ENCODE data around the gene ATP2B1. TPM values are rescaled to one million over a fixed set of nuclear protein-coding genes. Genes with fewer than 3 reads are reported as not detected.

ATP2B1 gene
- polyA plus RNA-seq, 1 donor: 95.6 TPM

- Histone ChIP-seq H3K4me1 (ENCODE audit: control insufficient read depth, insufficient read depth, low read length) (no peaks in the 10 kb centered on the region), H3K27ac (ENCODE audit: low read length) (no peak overlapping the region), H3K9me3 (ENCODE audit: control insufficient read depth, low read depth, low read length) (no peaks in the 10 kb centered on the region), H3K36me3 (ENCODE audit: control insufficient read depth, insufficient read depth, low read length) (no peaks in the 10 kb centered on the region), H3K27me3 (ENCODE audit: control insufficient read depth, insufficient read depth, low read length) (no peaks in the 10 kb centered on the region), H3K4me3 (ENCODE audit: low read length) (no peak overlapping the region)
- 100% methylated on average over 1 of the region's 2 CpGs for WGBS (ENCODE audit: insufficient coverage, low lambda C conversion rate)
- no peak for DNase-seq
These were observed 9.3 kb upstream of the ATP2B1 start for GRCh38 chr12:89717759-89718523.

- Histone ChIP-seq H3K27ac (ENCODE audit: low read length) (no peak overlapping the region), H3K27me3 (ENCODE audit: control insufficient read depth, insufficient read depth, low read length) (no peaks in the 10 kb centered on the region), H3K36me3 (ENCODE audit: control insufficient read depth, insufficient read depth, low read length) (no peaks in the 10 kb centered on the region), H3K4me3 (ENCODE audit: low read length) (no peak overlapping the region), H3K9me3 (ENCODE audit: control insufficient read depth, low read depth, low read length) (no peaks in the 10 kb centered on the region), H3K4me1 (ENCODE audit: control insufficient read depth, insufficient read depth, low read length) (no peaks in the 10 kb centered on the region)
- 100% methylated on average over 3 of the region's 3 CpGs for WGBS (ENCODE audit: insufficient coverage, low lambda C conversion rate)
- DNase-seq: no peak
These were observed 4.1 kb upstream of the ATP2B1 start for GRCh38 chr12:89712706-89713105.

GRCh38 chr12:89710873-89711750 lies 2.5 kb upstream of the ATP2B1 start:
- H3K27me3 ChIP-seq (ENCODE audit: control insufficient read depth, insufficient read depth, low read length): no peaks in the 10 kb centered on the region
- WGBS (ENCODE audit: insufficient coverage, low lambda C conversion rate): 84% methylated on average over 7 of the region's 7 CpGs
- no peaks in the 10 kb centered on the region for H3K4me1 ChIP-seq (ENCODE audit: control insufficient read depth, insufficient read depth, low read length)
- no peak overlapping the region for H3K27ac ChIP-seq (ENCODE audit: low read length)
- DNase-seq: no peak
- no peaks in the 10 kb centered on the region for H3K36me3 ChIP-seq (ENCODE audit: control insufficient read depth, insufficient read depth, low read length)
- H3K9me3 ChIP-seq (ENCODE audit: control insufficient read depth, low read depth, low read length): no peaks in the 10 kb centered on the region
- H3K4me3 ChIP-seq (ENCODE audit: low read length): peak overlapping the region; percentile 99

GRCh38 chr12:89709995-89710872 lies 1.6 kb upstream of the ATP2B1 start:
- Histone ChIP-seq H3K9me3 (ENCODE audit: control insufficient read depth, low read depth, low read length) (no peaks in the 10 kb centered on the region), H3K27ac (ENCODE audit: low read length) (peak overlapping the region; percentile 100), H3K4me3 (ENCODE audit: low read length) (peak overlapping the region; percentile 99), H3K27me3 (ENCODE audit: control insufficient read depth, insufficient read depth, low read length) (no peaks in the 10 kb centered on the region), H3K36me3 (ENCODE audit: control insufficient read depth, insufficient read depth, low read length) (no peaks in the 10 kb centered on the region), H3K4me1 (ENCODE audit: control insufficient read depth, insufficient read depth, low read length) (no peaks in the 10 kb centered on the region)
- peak in 1 of 2 donors; percentile 31 for DNase-seq
- 4% methylated on average over 12 of the region's 45 CpGs for WGBS (ENCODE audit: insufficient coverage, low lambda C conversion rate)

DNA sequence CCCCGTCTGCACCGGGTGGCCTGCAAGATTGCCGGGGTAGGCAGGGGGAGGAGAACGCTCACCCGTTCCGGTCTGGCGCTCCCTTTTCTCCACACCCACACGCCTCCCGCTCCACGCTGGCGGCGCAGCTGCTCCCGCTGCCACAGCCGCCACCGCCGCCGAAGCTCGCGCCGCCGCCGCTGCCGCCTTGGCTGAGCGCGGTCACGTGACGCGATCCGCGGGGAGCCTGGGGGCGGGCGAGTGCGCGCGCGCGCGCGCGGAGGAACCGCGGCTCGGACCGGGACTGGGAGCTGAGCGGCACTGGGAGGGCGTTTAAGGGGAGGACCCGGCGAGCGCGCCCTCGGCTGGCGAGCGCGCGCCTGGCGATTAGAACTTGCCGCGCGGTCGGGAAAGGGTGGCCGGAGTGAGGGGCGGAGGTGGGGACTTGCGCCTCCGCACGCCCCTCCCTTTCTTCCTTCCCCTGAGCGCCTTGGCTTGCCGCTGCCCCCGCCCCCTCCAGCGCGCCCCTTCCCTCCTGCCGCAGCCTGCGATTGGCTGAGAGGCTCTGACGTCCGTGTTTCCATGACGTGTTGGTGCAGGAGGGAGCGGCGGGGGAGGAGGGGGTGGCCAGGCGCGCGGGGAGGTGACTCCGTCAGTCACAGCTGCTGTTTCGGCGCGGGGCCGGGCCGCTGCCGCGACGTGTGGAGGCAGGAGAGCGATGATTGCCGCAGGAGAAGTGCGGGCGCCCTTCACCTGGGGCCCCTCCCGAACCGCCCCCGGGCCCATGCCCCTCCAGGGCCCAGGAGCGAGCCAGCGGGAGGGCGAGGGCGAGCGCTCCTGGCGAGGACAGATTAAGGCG lies 738 bp upstream of the ATP2B1 start:
- H3K4me3 ChIP-seq (ENCODE audit: low read length): peak overlapping the region; percentile 99

DNA sequence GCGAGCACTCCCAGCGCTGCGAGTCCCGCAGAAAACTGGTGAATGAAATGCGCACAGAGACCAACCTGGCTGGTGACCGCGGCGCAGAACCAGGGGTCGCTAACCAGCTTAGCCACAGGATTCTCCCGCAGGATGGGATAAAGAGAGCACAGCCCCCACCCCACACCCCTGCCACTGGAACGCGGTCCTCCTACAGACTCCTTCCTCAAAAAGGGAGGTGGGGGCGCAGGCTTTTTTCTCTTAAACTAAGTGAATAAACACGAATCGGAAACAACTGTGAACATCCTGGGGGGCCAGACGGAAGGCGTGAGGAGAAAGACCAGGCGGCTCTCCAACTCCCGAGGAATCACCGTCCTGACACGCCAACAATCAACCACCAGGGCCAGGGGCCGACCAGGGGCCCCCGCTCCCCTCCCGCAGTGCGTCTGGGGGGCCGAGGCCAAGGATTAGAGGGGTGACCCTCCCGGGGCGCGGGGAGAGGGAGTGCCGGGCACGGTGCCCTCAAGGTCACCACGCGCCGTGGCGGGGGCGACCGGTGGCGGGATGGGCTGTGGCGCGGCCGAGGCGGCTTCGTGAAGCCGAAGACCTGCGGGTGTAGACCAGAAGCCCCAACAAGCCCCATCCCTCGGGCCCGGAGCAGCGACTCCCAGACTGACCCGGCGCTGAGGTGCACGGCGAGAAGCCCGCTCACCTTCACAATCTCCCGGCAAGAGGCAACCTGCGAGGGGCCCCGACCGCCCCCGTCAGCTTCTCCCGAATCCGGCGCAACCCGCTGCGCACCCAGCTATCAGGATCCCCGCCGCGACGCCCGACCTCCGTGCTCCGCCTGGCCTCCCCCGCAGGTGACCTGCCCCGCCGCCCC lies 704 bp downstream of the ATP2B1 start:
- H3K27me3 ChIP-seq (ENCODE audit: control insufficient read depth, insufficient read depth, low read length): no peaks in the 10 kb centered on the region
- H3K36me3 ChIP-seq (ENCODE audit: control insufficient read depth, insufficient read depth, low read length): no peaks in the 10 kb centered on the region
- no peaks in the 10 kb centered on the region for H3K9me3 ChIP-seq (ENCODE audit: control insufficient read depth, low read depth, low read length)
- peak overlapping the region; percentile 93 for H3K27ac ChIP-seq (ENCODE audit: low read length)
- peak overlapping the region; percentile 99 for H3K4me3 ChIP-seq (ENCODE audit: low read length)
- peaks cover 4% of the 10 kb centered on the region for H3K4me1 ChIP-seq (ENCODE audit: control insufficient read depth, insufficient read depth, low read length)
- no CpG with 5 or more reads among the region's 73 CpGs for WGBS (ENCODE audit: insufficient coverage, low lambda C conversion rate)
- DNase-seq: peak; percentile 20 to 67

More for the DNA sequence above, 738 bp upstream of the ATP2B1 start:
- no peaks in the 10 kb centered on the region for H3K27me3 ChIP-seq (ENCODE audit: control insufficient read depth, insufficient read depth, low read length)
- no peaks in the 10 kb centered on the region for H3K4me1 ChIP-seq (ENCODE audit: control insufficient read depth, insufficient read depth, low read length)
- H3K36me3 ChIP-seq (ENCODE audit: control insufficient read depth, insufficient read depth, low read length): no peaks in the 10 kb centered on the region
- peak; percentile 99 to 100 for DNase-seq
- WGBS (ENCODE audit: insufficient coverage, low lambda C conversion rate): no CpG with 5 or more reads among the region's 103 CpGs
- no peaks in the 10 kb centered on the region for H3K9me3 ChIP-seq (ENCODE audit: control insufficient read depth, low read depth, low read length)
- peak overlapping the region; percentile 100 for H3K27ac ChIP-seq (ENCODE audit: low read length)

GRCh38 chr12:89706986-89707702 lies 1.5 kb downstream of the ATP2B1 start:
- Histone ChIP-seq H3K9me3 (ENCODE audit: control insufficient read depth, low read depth, low read length) (no peaks in the 10 kb centered on the region), H3K27me3 (ENCODE audit: control insufficient read depth, insufficient read depth, low read length) (no peaks in the 10 kb centered on the region), H3K27ac (ENCODE audit: low read length) (peak overlapping the region; percentile 93), H3K4me1 (ENCODE audit: control insufficient read depth, insufficient read depth, low read length) (peaks cover 4% of the 10 kb centered on the region), H3K36me3 (ENCODE audit: control insufficient read depth, insufficient read depth, low read length) (no peaks in the 10 kb centered on the region), H3K4me3 (ENCODE audit: low read length) (peak overlapping the region; percentile 99)
- whole genome bisulfite sequencing (ENCODE audit: insufficient coverage, low lambda C conversion rate): 0% methylated on average over 1 of the region's 17 CpGs
- DNase-seq: peak; percentile 14 to 53

DNA sequence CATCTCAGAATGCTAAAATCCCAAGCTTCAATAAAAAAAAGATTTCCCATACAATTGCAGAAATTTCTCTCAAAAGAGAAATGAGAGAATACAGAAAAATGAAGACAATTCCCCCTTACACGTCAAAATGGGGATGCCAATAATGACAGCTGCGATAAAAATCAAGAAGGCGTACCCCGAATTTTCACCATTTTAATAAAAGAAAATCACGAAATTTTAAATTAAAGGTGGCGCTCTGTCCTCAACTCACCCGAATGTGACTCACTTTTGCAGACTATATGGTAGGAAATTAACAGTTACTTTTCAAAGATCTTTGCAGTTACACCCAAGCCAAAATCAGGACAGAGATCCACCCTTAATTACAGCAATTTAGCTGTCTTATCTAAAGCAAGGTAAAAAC lies 2.1 kb downstream of the ATP2B1 start:
- peak overlapping the region; percentile 93 for H3K27ac ChIP-seq (ENCODE audit: low read length)
- peaks cover 4% of the 10 kb centered on the region for H3K4me1 ChIP-seq (ENCODE audit: control insufficient read depth, insufficient read depth, low read length)
- no peaks in the 10 kb centered on the region for H3K27me3 ChIP-seq (ENCODE audit: control insufficient read depth, insufficient read depth, low read length)
- H3K4me3 ChIP-seq (ENCODE audit: low read length): peak overlapping the region; percentile 99
- no peak for DNase-seq
- no peaks in the 10 kb centered on the region for H3K36me3 ChIP-seq (ENCODE audit: control insufficient read depth, insufficient read depth, low read length)
- H3K9me3 ChIP-seq (ENCODE audit: control insufficient read depth, low read depth, low read length): no peaks in the 10 kb centered on the region
- WGBS (ENCODE audit: insufficient coverage, low lambda C conversion rate): 100% methylated on average over 4 of the region's 7 CpGs

Measured in large intestine (tissue), 3 donors.